Endodermal cell (in vitro differentiated cells): Measurements from ENCODE around the gene DSCAML1. TPM values are rescaled to one million over a fixed set of nuclear protein-coding genes. Genes with fewer than 3 reads are reported as not detected.

ENCODE experiments used
- DNase-seq: peaks from one replicate; pipeline ENCODE4 v3.0.0-alpha.2; 2017
- H3K27ac ChIP-seq: 2 replicates; pipeline ENCODE4 v1.5.1; 2013; ENCODE audit warnings: mild to moderate bottlenecking, low read depth, low read length, moderate library complexity
- H3K27me3 ChIP-seq: 2 replicates; pipeline ENCODE4 v1.6.1; 2013; ENCODE audit warnings: mild to moderate bottlenecking, low read length, moderate library complexity; ENCODE audit not compliant: insufficient read depth, control insufficient read depth, poor library complexity, severe bottlenecking
- H3K36me3 ChIP-seq: 2 replicates; pipeline ENCODE4 v1.7.0; 2013; ENCODE audit warnings: mild to moderate bottlenecking, low read length, moderate library complexity; ENCODE audit not compliant: control insufficient read depth, insufficient read depth
- H3K4me1 ChIP-seq: one replicate; pipeline ENCODE4 v1.7.0; 2013; ENCODE audit warnings: low read length; ENCODE audit not compliant: control insufficient read depth, insufficient read depth
- H3K4me3 ChIP-seq: 2 replicates; pipeline ENCODE4 v1.5.1; 2013; ENCODE audit warnings: mild to moderate bottlenecking, low read length, moderate library complexity
- H3K9ac ChIP-seq: 2 replicates; pipeline ENCODE4 v1.6.1; 2013; ENCODE audit warnings: mild to moderate bottlenecking, low read length, moderate library complexity; ENCODE audit not compliant: poor library complexity, severe bottlenecking; ENCODE audit errors: extremely low read depth
- H3K9me3 ChIP-seq: 2 replicates; pipeline ENCODE4 v1.6.1; 2013; ENCODE audit warnings: mild to moderate bottlenecking, low read length, moderate library complexity; ENCODE audit not compliant: control insufficient read depth
- H3K27ac Mint-ChIP-seq: 2 replicates; pipeline ENCODE4 v1.8.0; 2020; ENCODE audit warnings: mixed read lengths
- H3K27me3 Mint-ChIP-seq: 2 replicates; pipeline ENCODE4 v1.8.0; 2021; ENCODE audit warnings: mild to moderate bottlenecking, mixed read lengths; ENCODE audit not compliant: insufficient read depth
- H3K36me3 Mint-ChIP-seq: 2 replicates; pipeline ENCODE4 v1.8.0; 2020; ENCODE audit warnings: low read depth, mixed read lengths
- H3K4me1 Mint-ChIP-seq: 2 replicates; pipeline ENCODE4 v1.8.0; 2020; ENCODE audit warnings: mixed read lengths
- H3K4me3 Mint-ChIP-seq: 2 replicates; pipeline ENCODE4 v1.8.0; 2020; ENCODE audit warnings: mild to moderate bottlenecking, moderate library complexity, mixed read lengths
- H3K9me3 Mint-ChIP-seq: 2 replicates; pipeline ENCODE4 v1.8.0; 2020; ENCODE audit warnings: mild to moderate bottlenecking, mixed read lengths
- CTCF ChIP-seq: fragments of 200-600 bp; sonication (generic); conservative IDR thresholded peaks from 2 replicates; pipeline ENCODE4 v1.5.0; 2021; ENCODE audit warnings: antibody characterized with exemption, mild to moderate bottlenecking
- WGBS, 2 experiments: methylation state at CpG; one replicate each; pipeline versions ENCODE4 v1.1.5 to v1.1.7; 2013; ENCODE audit warnings: missing lambda C conversion rate in 2 of 2, mixed read lengths in 1 of 2; ENCODE audit not compliant: insufficient coverage in 1 of 2, insufficient read length in 1 of 2; 5-methylcytosine and 5-hydroxymethylcytosine counted together
- total RNA-seq, 2 donors: library from RNA; stranded (reverse); fragmentation: NEBNext Ultra II Directional in 1 of 2; extraction: Animal tissue kit (Norgen Biotek cat#: 25700) in 1 of 2; gene quantifications; 2 replicates in 1 of 2; 3 replicates in 1 of 2; pipeline ENCODE4 v1.2.1, GENCODE V29; 2021

Gene DSCAML1
- total RNA-seq, 2 donors from 2014 or later: 5.6 to 10.9 TPM

GRCh38 chr11:117842131-117842941 lies 45.3 kb upstream of the DSCAML1 start:
- no peaks in the 10 kb centered on the region for H3K4me1 ChIP-seq
- H3K27me3 ChIP-seq: no peaks in the 10 kb centered on the region
- Mint-ChIP-seq H3K27ac (no peak overlapping the region), H3K4me3 (no peak overlapping the region), H3K9me3 (no peaks in the 10 kb centered on the region), H3K27me3 (peaks cover 2% of the 10 kb centered on the region), H3K4me1 (no peaks in the 10 kb centered on the region), H3K36me3 (peaks cover 12% of the 10 kb centered on the region)
- TF ChIP-seq CTCF: peak; percentile 12
- no peak overlapping the region for H3K4me3 ChIP-seq
- peaks cover 28% of the 10 kb centered on the region for H3K36me3 ChIP-seq
- no peak overlapping the region for H3K27ac ChIP-seq
- no peak overlapping the region for H3K9ac ChIP-seq
- H3K9me3 ChIP-seq: no peaks in the 10 kb centered on the region
- WGBS, 2 experiments: 83 to 84% methylated on average over 14 to 16 of the region's 16 CpGs
- peak; percentile 44 for DNase-seq

GRCh38 chr11:117841551-117842031 lies 44.6 kb upstream of the DSCAML1 start:
- Mint-ChIP-seq H3K27ac (no peak overlapping the region), H3K4me3 (no peak overlapping the region), H3K9me3 (no peaks in the 10 kb centered on the region), H3K27me3 (peaks cover 2% of the 10 kb centered on the region), H3K4me1 (no peaks in the 10 kb centered on the region), H3K36me3 (peaks cover 8% of the 10 kb centered on the region)
- no peak overlapping the region for H3K9ac ChIP-seq
- no peaks in the 10 kb centered on the region for H3K4me1 ChIP-seq
- H3K36me3 ChIP-seq: peaks cover 28% of the 10 kb centered on the region
- TF ChIP-seq CTCF: no peak
- WGBS, 2 experiments: 91 to 98% methylated on average over 5 to 7 of the region's 7 CpGs
- H3K9me3 ChIP-seq: no peaks in the 10 kb centered on the region
- H3K27me3 ChIP-seq: no peaks in the 10 kb centered on the region
- DNase-seq: no peak
- H3K4me3 ChIP-seq: no peak overlapping the region
- no peak overlapping the region for H3K27ac ChIP-seq

- no peak overlapping the region for H3K4me3 ChIP-seq
- H3K27ac ChIP-seq: no peak overlapping the region
- H3K36me3 ChIP-seq: peaks cover 28% of the 10 kb centered on the region
- no peaks in the 10 kb centered on the region for H3K27me3 ChIP-seq
- H3K36me3 Mint-ChIP-seq: peaks cover 7% of the 10 kb centered on the region
- H3K9me3 ChIP-seq: no peaks in the 10 kb centered on the region
- H3K4me3 Mint-ChIP-seq: no peak overlapping the region
- TF ChIP-seq CTCF: no peak
- H3K27ac Mint-ChIP-seq: no peak overlapping the region
- no peaks in the 10 kb centered on the region for H3K4me1 Mint-ChIP-seq
- no peak overlapping the region for H3K9ac ChIP-seq
- peaks cover 2% of the 10 kb centered on the region for H3K27me3 Mint-ChIP-seq
- 93 to 95% methylated on average over 8 to 11 of the region's 11 CpGs for WGBS, 2 experiments
- no peaks in the 10 kb centered on the region for H3K4me1 ChIP-seq
- no peaks in the 10 kb centered on the region for H3K9me3 Mint-ChIP-seq
- DNase-seq: no peak
These were observed 44.0 kb upstream of the DSCAML1 start for GRCh38 chr11:117840881-117841550.
